Right forelimb (tissue), 1 donor: ENCODE measurements around the gene CFAP298.
A peak's percentile ranks its signal among the peaks of the same experiment; 100 is the strongest.
"Not testable (repeated sequence)": the region's sequence is repeated elsewhere in the genome, so short reads cannot be mapped to it uniquely, and the experiment has no call there.

Experiments used
- DNase-seq: peaks from one replicate; pipeline ENCODE4 v3.0.0-alpha.2; 2018

The CFAP298 gene, protein sequence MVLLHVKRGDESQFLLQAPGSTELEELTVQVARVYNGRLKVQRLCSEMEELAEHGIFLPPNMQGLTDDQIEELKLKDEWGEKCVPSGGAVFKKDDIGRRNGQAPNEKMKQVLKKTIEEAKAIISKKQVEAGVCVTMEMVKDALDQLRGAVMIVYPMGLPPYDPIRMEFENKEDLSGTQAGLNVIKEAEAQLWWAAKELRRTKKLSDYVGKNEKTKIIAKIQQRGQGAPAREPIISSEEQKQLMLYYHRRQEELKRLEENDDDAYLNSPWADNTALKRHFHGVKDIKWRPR

GRCh38 chr21:32612075-32612998, at the start of gene CFAP298:
Gene CFAP298, minus strand, starts transcription at chr21:32612377. Its CDS starts 134 bp downstream, at chr21:32612243.
- peak; percentile 96 for DNase-seq

DNA sequence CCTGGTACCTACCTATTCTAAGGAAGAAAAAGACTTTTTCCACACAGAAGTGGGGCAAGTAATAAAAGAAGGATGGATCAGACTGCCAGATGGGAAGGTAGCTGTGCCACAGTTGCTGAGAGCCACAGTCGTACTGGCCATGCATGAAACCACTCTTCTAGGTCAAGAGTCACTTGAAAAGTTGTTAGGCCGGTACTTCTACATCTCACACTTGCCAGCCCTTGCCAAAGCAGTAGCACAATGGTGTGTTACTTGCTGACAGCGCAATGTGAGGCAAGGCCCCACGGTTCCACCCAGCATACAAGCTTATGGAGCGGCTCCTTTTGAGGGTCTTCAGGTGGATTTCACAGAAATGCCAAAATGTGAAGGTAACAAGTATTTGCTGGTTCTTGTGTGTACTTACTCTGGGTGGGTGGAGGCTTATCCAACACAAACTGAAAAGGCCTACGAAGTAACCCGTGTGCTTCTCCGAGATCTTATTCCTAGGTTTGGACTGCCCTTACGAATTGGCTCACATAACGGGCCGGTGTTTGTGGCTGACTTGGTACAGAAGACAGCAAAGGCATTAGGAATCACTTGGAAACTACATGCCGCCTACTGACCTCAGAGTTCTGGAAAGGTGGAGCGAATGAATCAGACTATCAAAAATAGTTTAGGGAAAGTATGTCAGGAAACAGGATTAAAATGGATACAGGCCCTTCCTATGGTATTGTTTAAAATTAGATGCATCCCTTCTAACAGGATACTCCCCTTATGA, 49.0 kb upstream of the CFAP298 start:
- DNase-seq = not testable (repeated sequence)

GRCh38 chr21:32658524-32658923, 46.3 kb upstream of the CFAP298 start:
- DNase-seq = no peak

GRCh38 chr21:32653326-32653901, 41.2 kb upstream of the CFAP298 start:
- DNase-seq = no peak

DNA sequence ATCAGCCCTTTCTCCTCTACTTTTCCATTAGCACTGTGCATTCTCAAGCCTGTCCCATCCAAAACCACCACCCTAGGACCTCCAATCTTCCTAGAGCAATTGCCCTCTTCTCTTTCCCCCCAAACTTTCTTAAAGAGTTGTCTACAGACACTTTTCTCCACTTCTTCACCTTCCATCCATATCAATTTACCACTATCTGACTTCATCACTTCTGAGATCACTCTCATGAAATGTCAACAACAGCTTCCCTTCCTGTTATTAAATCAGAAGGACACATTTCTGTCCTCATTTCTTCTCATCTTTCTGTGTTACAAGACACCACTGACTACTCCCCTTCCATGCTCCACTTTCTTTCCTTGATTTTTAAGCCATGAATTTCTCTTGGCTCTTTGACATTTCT, 36.0 kb upstream of the CFAP298 start:
- DNase-seq = no peak

DNA sequence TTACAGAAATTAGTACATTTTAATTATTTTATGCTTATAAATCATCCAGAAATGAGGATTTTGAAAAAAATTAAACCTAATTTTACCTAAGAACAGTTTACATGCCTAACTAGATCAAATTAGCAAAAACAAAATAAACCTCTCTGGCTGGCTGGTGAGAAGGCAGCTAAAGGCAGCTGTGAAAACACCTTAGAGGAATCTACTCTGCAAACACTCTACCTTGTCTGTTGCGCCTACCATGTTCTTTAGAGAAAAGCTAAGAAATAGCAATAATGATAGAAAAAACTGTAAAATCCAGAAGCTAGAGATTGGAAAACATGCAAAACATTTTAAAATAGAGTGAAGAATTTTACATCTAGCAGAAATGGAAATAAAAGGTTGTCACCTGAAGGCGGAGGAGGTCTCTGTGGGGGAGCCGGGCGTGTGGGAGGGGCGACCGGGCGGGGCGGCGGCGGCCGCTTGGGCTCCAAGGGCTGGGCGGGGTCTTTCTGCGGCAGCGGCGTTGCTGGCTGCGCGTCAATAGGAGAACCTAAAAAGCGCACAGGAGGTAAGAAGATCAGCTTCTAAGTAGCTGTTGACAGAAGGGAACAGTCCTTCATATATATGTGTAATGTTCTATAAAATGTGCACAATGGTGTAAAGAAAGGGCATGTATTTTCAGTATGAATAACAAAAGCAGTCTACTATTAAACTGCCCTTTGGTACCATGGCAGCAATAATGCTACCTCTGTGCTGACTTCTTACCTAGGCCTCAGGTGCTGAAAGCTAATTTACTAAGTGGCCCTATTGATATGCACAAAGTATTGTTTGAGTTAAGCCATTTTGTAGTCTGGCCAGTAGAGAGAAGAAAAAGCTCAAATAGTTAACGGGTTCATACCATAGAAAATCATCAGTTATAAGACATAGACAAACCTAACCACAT, 33.3 kb upstream of the CFAP298 start:
- DNase-seq = no peak

DNA sequence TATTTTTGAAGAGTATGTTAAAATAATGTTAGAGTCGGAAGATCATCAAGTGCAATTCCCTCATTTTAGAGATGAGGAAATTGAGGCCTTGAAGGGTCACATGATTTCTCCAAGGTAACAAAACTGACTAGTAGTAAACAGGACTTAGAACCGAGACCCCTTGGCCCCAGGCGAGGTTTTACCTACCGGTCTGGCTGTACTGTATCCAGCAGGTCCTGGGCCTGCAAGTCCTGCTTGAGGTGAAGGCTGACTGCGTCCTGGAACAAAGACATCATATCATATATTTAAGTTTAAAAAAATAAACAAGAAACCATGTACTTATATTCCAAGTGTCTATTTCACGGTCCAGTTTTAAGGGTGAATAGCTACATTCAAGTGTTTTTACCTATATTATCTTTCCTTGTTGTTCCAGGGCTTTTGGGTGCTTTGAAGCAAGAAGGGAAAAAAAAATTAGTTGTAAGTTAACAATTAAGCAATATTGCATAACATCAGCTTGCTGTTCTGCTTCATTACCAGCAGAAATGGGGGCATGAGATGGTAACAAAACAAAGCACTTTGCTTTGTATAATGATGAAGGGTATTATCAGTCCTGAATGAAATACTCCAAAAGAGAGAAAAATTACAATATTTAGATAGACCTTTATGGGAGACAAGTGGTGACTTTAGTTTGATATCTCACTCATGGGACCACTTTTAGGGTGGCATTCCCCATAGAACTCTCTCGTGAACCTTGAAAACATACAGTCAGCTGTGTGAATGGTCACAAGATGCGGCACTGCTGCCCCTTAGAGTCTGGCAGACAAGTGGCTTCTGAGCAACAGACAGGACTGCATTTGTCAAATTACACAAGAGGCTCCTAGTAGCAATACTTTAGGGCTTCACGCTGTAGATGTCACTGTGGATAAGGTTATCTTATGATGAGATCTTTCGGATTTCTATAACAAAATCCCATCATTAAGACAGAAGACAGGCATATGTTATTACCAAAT, 29.8 kb upstream of the CFAP298 start:
- DNase-seq = no peak

DNA sequence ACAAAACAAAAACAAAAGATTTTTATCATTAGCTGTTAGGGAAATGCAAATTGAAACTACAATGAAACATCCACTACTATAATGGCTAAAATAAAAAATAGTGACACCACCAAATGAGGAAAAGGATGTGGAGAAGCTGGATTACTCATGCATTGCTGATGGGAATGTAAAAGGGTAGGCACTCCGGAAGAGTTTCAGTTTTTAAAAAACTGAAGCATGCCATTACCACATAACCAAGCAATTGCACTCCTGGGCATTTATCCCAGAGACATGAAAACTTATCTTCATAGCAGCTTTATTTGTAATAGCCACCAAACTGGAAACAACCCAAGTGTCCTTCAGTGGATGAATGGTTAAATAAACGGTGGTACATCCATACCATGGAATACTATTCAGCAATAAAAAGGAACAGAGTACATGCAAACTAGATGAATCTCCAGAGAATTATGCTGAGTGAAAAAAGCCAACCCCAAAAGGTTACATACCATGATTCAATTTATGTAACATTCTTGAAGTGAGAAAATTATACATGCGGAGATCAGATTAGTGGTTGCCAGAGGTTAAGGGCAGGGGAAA, 14.5 kb upstream of the CFAP298 start:
- DNase-seq = no peak

GRCh38 chr21:32618218-32618617, 6.0 kb upstream of the CFAP298 start:
- not testable (repeated sequence) for DNase-seq

DNA sequence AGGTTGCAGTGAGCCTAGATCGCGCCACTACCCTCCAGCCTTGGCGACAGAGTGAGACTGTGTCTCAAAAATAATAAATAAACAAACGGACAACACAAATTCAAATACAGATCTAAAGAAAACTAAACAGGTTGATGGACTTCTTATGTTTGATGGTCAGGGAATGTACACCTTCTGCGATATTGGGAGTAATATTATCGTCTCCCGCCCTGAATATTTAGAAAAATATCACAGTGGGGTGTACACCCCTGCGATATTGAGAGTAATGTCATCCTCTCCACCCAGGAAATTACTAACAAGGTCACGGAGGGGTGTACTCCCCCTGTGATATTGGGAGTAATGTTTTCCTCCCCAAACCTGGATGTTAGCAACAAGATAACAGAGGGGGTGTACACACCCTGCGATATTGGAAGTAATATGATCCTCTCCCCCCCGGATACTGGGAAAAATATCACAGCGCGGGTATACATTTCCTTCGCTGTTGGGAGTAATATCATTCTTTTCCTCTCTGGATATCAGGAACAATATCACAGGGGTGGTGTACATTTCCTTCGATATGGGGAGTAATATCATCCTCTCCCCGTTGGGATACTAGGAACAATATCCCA, 1.4 kb upstream of the CFAP298 start:
- DNase-seq = no peak

- no peak for DNase-seq
Observed at GRCh38 chr21:32612999-32613337, 791 bp upstream of the CFAP298 start.

- no peak for DNase-seq
Observed at GRCh38 chr21:32611471-32611997, 643 bp downstream of the CFAP298 start.

DNA sequence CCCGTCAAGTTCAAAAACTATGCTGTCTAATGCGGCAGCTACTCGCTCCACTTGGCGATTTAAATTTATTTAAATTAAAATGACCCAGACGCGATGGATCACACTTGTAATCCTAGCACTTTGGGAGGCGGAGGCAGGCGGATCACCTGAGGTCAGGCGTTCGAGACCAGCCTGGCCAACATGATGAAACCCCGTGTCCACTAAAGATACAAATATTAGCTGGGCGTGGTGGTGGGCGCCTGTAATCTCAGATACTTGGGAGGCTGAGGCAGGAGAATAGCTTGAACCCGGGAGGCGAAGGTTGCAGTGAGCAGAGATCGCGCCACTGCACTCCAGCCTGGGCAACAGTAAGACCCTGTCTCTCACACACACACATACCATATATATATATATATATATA, 1.2 kb downstream of the CFAP298 start:
- not testable (repeated sequence) for DNase-seq

DNA sequence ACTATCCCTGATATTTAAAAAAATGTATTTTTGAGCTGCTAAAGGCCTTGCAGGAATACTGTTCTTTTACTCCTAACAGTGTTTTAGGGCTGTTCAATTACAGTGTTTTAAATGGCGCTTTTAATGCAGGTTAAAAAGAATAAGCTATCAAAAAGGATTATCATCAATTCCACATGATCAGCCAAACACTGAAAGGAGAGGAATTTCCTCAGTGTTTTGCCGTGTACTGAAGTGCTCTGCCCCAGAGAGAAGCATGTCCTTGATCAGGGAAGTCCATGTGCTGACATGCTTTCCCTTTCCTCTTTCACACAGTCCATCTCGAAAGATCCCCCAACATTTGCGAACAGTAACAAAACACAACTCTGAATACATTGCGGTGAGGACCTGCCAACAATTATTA, 3.3 kb downstream of the CFAP298 start:
- no peak for DNase-seq

DNA sequence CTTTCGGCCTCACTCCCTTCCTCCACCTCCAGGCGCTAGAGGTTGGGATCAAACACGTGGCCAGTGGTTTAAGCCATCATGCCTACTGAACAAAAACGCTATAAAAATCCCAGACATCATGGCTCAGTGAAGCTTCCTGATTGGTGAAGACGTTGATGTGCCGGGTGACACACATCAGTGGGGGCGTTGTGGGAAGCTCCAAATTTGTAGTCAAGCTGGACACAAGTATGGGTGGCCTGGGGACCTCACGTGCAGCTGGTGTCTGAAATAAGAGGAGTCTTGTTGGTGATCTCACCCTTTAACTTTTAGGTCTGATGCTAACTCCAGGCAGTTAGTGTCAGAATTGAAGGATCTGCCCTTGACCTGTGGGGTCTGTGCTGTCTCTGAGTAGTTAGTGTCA, 6.7 kb downstream of the CFAP298 start:
- DNase-seq = no peak

DNA sequence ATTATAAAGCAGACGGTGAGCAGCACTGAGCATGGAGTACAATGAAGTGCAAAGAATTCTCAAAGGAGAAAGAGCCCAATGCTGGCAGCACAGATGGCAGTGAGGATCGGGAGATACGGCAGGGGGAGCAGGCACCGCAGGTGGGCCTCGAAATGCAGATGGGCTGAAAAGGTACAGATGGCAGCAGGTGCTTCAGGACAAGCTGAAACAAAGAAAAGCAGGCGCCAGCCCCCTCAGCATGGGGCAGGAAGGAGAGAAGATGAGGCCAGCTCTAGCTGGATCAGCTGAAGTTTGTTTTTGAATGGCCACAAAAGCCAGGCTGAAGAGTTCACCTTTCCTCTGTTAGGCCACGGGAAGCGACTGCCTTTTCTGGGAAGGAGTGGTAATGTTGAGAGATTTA, 7.7 kb downstream of the CFAP298 start:
- DNase-seq = no peak

- DNase-seq = no peak
Observed at GRCh38 chr21:32603131-32603530, 9.0 kb downstream of the CFAP298 start.

DNA sequence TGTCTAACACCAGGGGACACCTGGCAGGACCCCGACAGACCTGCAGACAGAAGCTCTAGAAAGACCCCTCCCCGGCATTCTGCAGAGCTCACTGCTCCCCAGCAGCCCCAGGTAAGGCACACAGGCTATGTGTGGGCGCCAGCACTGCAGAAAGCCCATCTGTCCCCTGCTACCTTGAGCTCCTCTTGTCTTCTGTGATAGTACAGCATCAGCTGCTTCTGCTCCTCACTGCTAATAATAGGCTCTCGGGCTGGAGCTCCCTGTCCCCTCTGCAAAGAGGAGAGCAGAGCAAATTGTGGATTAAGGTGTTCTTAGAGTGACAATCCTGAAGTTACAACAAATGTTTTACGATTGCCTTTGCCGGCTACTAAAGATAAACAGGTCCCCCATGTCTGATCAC, 10.1 kb downstream of the CFAP298 start:
- DNase-seq = no peak

DNA sequence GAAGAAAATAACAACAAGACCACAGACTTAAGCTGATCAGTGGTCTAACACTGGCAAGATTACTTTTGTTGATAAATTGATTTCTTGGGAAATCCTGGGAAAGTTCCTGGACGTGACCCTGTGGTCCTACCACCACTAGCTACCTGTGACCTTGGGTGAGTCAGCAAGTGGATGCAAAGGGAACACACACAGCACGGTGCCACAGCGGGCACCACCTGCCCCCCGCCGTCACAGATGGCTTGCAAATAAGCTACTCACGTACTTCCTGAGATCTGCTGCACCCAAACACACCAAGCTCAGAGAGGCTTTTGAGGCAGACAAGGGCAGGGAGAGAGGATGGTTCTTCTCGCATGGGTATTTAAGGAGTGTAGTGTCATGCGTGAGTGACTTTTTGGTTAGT, 12.7 kb downstream of the CFAP298 start:
- DNase-seq = no peak

DNA sequence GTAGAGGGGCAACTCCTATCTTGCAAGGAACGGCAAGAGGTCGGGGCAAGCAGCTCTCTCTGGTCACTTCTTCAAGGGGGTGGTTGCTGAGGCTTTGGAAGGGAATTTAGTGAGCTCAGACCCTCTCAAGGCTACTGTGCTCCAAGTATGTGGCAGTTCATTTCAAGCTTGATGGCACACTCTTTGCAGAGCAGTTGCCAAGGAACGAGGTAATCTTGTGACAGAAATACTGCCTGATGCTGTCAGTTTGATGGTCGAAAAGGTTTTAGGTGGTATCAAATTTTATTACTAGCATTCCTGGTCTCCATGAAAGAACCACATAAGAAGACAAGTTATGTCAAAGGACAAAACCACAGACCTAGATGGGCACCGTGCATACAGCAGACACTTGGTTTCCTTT, 13.1 kb downstream of the CFAP298 start:
- no peak for DNase-seq
